ENCODE data around the gene CRB2. TPM values are rescaled to one million over a fixed set of nuclear protein-coding genes. Genes with fewer than 3 reads are reported as not detected.

CRB2 gene
- total and polyA plus RNA-seq, 2 donors (not counting 3 experiments of a cell fraction or from before 2014, with no cell fraction given): not detected

DNA sequence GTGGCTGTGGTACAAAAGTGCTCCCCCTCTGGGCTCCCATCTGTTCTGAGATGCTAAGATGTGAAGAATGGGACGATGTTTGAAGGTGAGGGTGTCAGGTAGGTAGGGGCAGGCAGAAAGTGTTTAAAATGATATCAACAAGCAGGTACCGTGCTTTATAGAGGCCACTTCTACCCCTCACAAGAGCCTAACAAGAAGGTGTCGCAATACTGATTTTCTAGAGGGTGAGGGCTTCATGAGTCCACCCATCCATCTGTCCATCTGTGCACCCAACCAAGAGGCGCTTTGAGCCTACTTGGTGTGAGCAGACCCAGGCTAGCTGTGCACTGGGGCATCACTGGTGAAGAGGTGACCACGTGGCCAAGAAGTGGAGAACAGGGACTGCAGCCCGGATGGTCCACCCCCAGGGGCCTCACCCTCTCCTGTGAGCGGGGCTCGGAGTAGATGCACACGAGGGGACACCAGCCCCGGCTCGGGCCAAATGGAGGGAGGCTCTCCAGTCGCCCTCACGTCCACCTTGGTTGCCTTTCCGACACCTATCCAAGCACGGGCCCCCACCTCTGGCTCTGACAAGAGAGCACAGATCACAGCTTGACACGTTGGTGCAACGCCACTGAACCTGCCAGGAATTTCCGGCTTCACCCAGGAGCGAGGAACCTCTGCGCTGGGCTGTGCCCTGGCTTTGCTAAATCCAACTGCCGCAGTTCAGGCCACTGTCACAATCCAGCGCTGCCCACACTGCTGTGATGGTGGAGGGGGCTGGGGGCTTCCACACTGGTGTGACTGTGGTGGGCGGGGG, 34.5 kb downstream of the CRB2 start:
- no peak overlapping the region for H3K4me3 ChIP-seq (replicated peaks in 1 of 3; ENCODE audit: insufficient read depth in 1 of 3, low read depth in 1 of 3, low read length in 3 of 3)
- no peak for FAIRE-seq
- H2AFZ ChIP-seq (ENCODE audit: low read depth, low read length): no peak overlapping the region
- no peaks in the 10 kb centered on the region for H3K9me1 ChIP-seq (replicated peaks; ENCODE audit: control insufficient read depth, extremely low read depth, insufficient read depth, low read length)
- no peaks in the 10 kb centered on the region for H3K27me3 ChIP-seq (ENCODE audit: control insufficient read depth in 2 of 2, insufficient read depth in 2 of 2, low read length in 2 of 2)
- no peaks in the 10 kb centered on the region for H3K9me3 ChIP-seq (replicated peaks; ENCODE audit: control insufficient read depth, insufficient read depth, low read length)
- no peak overlapping the region for H3K4me2 ChIP-seq (ENCODE audit: insufficient read depth, low read length)
- TF ChIP-seq EZH2 (IDR thresholded peaks at IDR 0.05; ENCODE audit: borderline replicate concordance, low read depth, low read length, severe bottlenecking): no peak
- no peak for TF ChIP-seq MYC (IDR thresholded peaks at IDR 0.05; ENCODE audit: low read depth, low read length)
- TF ChIP-seq, protein P1, sequence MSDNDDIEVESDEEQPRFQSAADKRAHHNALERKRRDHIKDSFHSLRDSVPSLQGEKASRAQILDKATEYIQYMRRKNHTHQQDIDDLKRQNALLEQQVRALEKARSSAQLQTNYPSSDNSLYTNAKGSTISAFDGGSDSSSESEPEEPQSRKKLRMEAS (IDR thresholded peaks at IDR 0.05; ENCODE audit: insufficient read depth, insufficient read length): no peak
- no peak for TF ChIP-seq GATA2 (IDR thresholded peaks at IDR 0.05; ENCODE audit: insufficient read depth, insufficient read length, low read depth, low read length)
- TF ChIP-seq POLR2AphosphoS5 (IDR thresholded peaks at IDR 0.05; ENCODE audit: insufficient read depth, low read depth, low read length): no peak
- no peak for TF ChIP-seq JUN (IDR thresholded peaks at IDR 0.05; ENCODE audit: borderline replicate concordance, insufficient read depth, insufficient read length, low read depth)
- H3K36me3 ChIP-seq (ENCODE audit: control insufficient read depth in 2 of 2, extremely low read depth in 1 of 2, insufficient read depth in 2 of 2, low read length in 2 of 2): no peaks in the 10 kb centered on the region
- no peak overlapping the region for H3K9ac ChIP-seq (replicated peaks; ENCODE audit: extremely low read depth, insufficient read depth, low read length)
- ChIA-PET CTCF (no interaction called here), POLR2A (no interaction called here)
- no peaks in the 10 kb centered on the region for H3K4me1 ChIP-seq (ENCODE audit: control insufficient read depth, extremely low read depth, insufficient read depth, low read length)
- no peaks in the 10 kb centered on the region for H4K20me1 ChIP-seq (replicated peaks; ENCODE audit: control insufficient read depth, extremely low read depth, insufficient read depth, low read length)
- dilution Hi-C loops (cut with MboI; ENCODE audit: extremely low pct_ligation_motif_present, low sequenced_read_pairs) (no loop called here), intact Hi-C loops (cut with micrococcal nuclease) (no loop called here)
- no TSS peak for BruUV-seq (replicated peaks)
- no peak for DNase-seq (ENCODE audit: low read depth, low spot score)
- no peak overlapping the region for H3K27ac ChIP-seq (ENCODE audit: insufficient read depth, low read depth, low read length)
- no peaks in the 10 kb centered on the region for H3K79me2 ChIP-seq (ENCODE audit: control insufficient read depth, insufficient read depth, low read length)

GRCh38 chr9:123391233-123391632, 35.2 kb downstream of the CRB2 start:
- H3K27me3 ChIP-seq (ENCODE audit: control insufficient read depth in 2 of 2, insufficient read depth in 2 of 2, low read length in 2 of 2): no peaks in the 10 kb centered on the region
- no peaks in the 10 kb centered on the region for H3K79me2 ChIP-seq (ENCODE audit: control insufficient read depth, insufficient read depth, low read length)
- no peaks in the 10 kb centered on the region for H3K4me1 ChIP-seq (ENCODE audit: control insufficient read depth, extremely low read depth, insufficient read depth, low read length)
- no peak overlapping the region for H2AFZ ChIP-seq (ENCODE audit: low read depth, low read length)
- TF ChIP-seq JUN (IDR thresholded peaks at IDR 0.05; ENCODE audit: borderline replicate concordance, insufficient read depth, insufficient read length, low read depth) (no peak), GATA2 (IDR thresholded peaks at IDR 0.05; ENCODE audit: insufficient read depth, insufficient read length, low read depth, low read length) (no peak), EZH2 (IDR thresholded peaks at IDR 0.05; ENCODE audit: borderline replicate concordance, low read depth, low read length, severe bottlenecking) (no peak), MYC (IDR thresholded peaks at IDR 0.05; ENCODE audit: low read depth, low read length) (no peak), POLR2A (IDR thresholded peaks at IDR 0.05; ENCODE audit: low read depth, low read length) (no peak), FOS (IDR thresholded peaks at IDR 0.05; ENCODE audit: borderline replicate concordance, insufficient read depth, low read length) (no peak), POLR2AphosphoS5 (IDR thresholded peaks at IDR 0.05; ENCODE audit: insufficient read depth, low read depth, low read length) (no peak)
- TF ChIP-seq, protein P2, sequence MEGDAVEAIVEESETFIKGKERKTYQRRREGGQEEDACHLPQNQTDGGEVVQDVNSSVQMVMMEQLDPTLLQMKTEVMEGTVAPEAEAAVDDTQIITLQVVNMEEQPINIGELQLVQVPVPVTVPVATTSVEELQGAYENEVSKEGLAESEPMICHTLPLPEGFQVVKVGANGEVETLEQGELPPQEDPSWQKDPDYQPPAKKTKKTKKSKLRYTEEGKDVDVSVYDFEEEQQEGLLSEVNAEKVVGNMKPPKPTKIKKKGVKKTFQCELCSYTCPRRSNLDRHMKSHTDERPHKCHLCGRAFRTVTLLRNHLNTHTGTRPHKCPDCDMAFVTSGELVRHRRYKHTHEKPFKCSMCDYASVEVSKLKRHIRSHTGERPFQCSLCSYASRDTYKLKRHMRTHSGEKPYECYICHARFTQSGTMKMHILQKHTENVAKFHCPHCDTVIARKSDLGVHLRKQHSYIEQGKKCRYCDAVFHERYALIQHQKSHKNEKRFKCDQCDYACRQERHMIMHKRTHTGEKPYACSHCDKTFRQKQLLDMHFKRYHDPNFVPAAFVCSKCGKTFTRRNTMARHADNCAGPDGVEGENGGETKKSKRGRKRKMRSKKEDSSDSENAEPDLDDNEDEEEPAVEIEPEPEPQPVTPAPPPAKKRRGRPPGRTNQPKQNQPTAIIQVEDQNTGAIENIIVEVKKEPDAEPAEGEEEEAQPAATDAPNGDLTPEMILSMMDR (IDR thresholded peaks at IDR 0.05; ENCODE audit: extremely low read depth in 1 of 2, insufficient read depth in 1 of 2, low read depth in 1 of 2, low read length in 2 of 2): no peak
- TF ChIP-seq, protein P1 (IDR thresholded peaks at IDR 0.05; ENCODE audit: insufficient read depth, insufficient read length): no peak
- intact Hi-C loops (cut with micrococcal nuclease): no loop called here
- no peak overlapping the region for H3K9ac ChIP-seq (replicated peaks; ENCODE audit: extremely low read depth, insufficient read depth, low read length)
- ChIA-PET POLR2A (no interaction called here), CTCF (no interaction called here)
- dilution Hi-C loops (cut with MboI; ENCODE audit: extremely low pct_ligation_motif_present, low sequenced_read_pairs): no loop called here
- no peaks in the 10 kb centered on the region for H3K9me1 ChIP-seq (replicated peaks; ENCODE audit: control insufficient read depth, extremely low read depth, insufficient read depth, low read length)
- DNase-seq (ENCODE audit: low read depth, low spot score) (no peak), FAIRE-seq (no peak)
- H3K4me3 ChIP-seq (replicated peaks in 1 of 3; ENCODE audit: insufficient read depth in 1 of 3, low read depth in 1 of 3, low read length in 3 of 3): no peak overlapping the region
- no peaks in the 10 kb centered on the region for H3K36me3 ChIP-seq (ENCODE audit: control insufficient read depth in 2 of 2, extremely low read depth in 1 of 2, insufficient read depth in 2 of 2, low read length in 2 of 2)
- no peak overlapping the region for H3K4me2 ChIP-seq (ENCODE audit: insufficient read depth, low read length)
- no TSS peak for BruUV-seq (replicated peaks)
- no peaks in the 10 kb centered on the region for H4K20me1 ChIP-seq (replicated peaks; ENCODE audit: control insufficient read depth, extremely low read depth, insufficient read depth, low read length)
- H3K9me3 ChIP-seq (replicated peaks; ENCODE audit: control insufficient read depth, insufficient read depth, low read length): no peaks in the 10 kb centered on the region
- H3K27ac ChIP-seq (ENCODE audit: insufficient read depth, low read depth, low read length): no peak overlapping the region
